A673 (cell line): Measurements from ENCODE around the gene CCR5AS.

Source experiments
- CTCF ChIP-seq: fragments of 300-800, 200-600 bp; sonication (generic); conservative IDR thresholded peaks from 2 replicates; pipeline ENCODE4 v1.5.1; 2017; ENCODE audit warnings: low read depth, mild to moderate bottlenecking, antibody characterized with exemption, low read length, moderate library complexity, mixed read lengths
- EZH2 ChIP-seq: fragments of 200-600 bp; sonication (generic); IDR thresholded peaks from 2 replicates; pipeline ENCODE4 v1.6.1; 2017; ENCODE audit warnings: borderline replicate concordance, low read depth, mild to moderate bottlenecking, mixed read lengths, antibody characterized with exemption, low read length; ENCODE audit not compliant: poor library complexity, severe bottlenecking

GRCh38 chr3:46400000-46400734 is 6.7 kb downstream of the CCR5AS start:
- TF ChIP-seq CTCF (no peak), EZH2 (no peak)
